Tibial nerve (tissue), 4 donors: ENCODE measurements around the gene MED13L.

Experiments
- EP300 ChIP-seq, 2 donors: sonication (generic); formaldehyde crosslinking; IDR thresholded peaks; one replicate each; pipeline ENCODE4 v1.6.1; 2017; ENCODE audit warnings: antibody characterized with exemption in 2 of 2, mild to moderate bottlenecking in 1 of 2
- POLR2A ChIP-seq, 2 donors: fragments of 450-650 bp; IDR thresholded peaks; one replicate each; pipeline ENCODE4 v1.6.1; 2017; ENCODE audit warnings: antibody characterized with exemption in 2 of 2, mild to moderate bottlenecking in 2 of 2, moderate library complexity in 2 of 2
- TF ChIP-seq, protein P1 (sequence below), 5 experiments: fragments of 200-600 bp in 3 of 5; fragments of 450-650 bp in 2 of 5; sonication (generic) in 3 of 5; IDR thresholded peaks; one replicate each; pipeline ENCODE4 v1.5.1; 2016 to 2019; ENCODE audit warnings: antibody characterized with exemption in 5 of 5, mild to moderate bottlenecking in 3 of 5, moderate library complexity in 2 of 5

DNA sequence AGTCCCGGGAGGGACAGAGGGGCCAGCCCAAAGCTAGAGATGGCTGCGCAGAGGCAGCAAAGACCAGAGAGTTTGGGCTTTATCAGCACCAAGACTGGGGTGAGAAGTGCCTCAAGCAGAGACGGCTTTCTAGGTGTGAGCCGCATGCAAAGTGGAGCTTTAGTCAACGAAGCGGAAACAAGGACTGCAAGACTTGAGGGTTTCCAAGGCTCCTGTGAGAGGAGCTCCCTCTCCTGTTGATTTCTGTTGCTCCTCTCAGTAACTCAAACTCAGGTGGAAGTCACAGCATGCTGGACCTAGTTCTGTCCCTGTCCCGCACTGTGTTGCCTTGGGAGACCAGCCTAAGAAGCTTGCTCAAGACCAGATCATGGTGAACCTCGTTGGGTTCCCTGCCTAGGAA, 327.8 kb downstream of the MED13L start:
- TF ChIP-seq POLR2A (IDR thresholded peaks at IDR 0.05) (no peak), EP300 (IDR thresholded peaks at IDR 0.05) (no peak)
- TF ChIP-seq, protein P1, sequence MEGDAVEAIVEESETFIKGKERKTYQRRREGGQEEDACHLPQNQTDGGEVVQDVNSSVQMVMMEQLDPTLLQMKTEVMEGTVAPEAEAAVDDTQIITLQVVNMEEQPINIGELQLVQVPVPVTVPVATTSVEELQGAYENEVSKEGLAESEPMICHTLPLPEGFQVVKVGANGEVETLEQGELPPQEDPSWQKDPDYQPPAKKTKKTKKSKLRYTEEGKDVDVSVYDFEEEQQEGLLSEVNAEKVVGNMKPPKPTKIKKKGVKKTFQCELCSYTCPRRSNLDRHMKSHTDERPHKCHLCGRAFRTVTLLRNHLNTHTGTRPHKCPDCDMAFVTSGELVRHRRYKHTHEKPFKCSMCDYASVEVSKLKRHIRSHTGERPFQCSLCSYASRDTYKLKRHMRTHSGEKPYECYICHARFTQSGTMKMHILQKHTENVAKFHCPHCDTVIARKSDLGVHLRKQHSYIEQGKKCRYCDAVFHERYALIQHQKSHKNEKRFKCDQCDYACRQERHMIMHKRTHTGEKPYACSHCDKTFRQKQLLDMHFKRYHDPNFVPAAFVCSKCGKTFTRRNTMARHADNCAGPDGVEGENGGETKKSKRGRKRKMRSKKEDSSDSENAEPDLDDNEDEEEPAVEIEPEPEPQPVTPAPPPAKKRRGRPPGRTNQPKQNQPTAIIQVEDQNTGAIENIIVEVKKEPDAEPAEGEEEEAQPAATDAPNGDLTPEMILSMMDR (IDR thresholded peaks at IDR 0.05), result no peak
